Stimulated activated CD8-positive, alpha-beta memory T cell treated with anti-CD3 and anti-CD28 coated beads, Interleukin-2, amount 100 ng/mL, for 1 hour (primary cell): ENCODE results near the gene SUN1.
"Not testable (repeated sequence)": the region's sequence is repeated elsewhere in the genome, so short reads cannot be mapped to it uniquely, and the experiment has no call there.

ENCODE experiments used
- DNase-seq, 2 donors: peaks; one replicate each; pipeline ENCODE4 v3.0.0-alpha.2; 2020; ENCODE audit warnings: low read depth in 2 of 2

The SUN1 gene

GRCh38 chr7:833601-834258 lies 1.5 kb downstream of the SUN1 start:
- no peak for DNase-seq

GRCh38 chr7:834277-834676 lies 2.0 kb downstream of the SUN1 start:
- DNase-seq, result no peak

GRCh38 chr7:835021-835420 lies 2.7 kb downstream of the SUN1 start:
- no peak for DNase-seq

- no peak for DNase-seq
Observed at GRCh38 chr7:835485-836401, 3.5 kb downstream of the SUN1 start.

GRCh38 chr7:836429-836828 lies 4.2 kb downstream of the SUN1 start:
- DNase-seq, result no peak

GRCh38 chr7:837001-837400 lies 4.7 kb downstream of the SUN1 start:
- no peak for DNase-seq

- no peak for DNase-seq
Observed at GRCh38 chr7:840001-840600, 7.8 kb downstream of the SUN1 start.

GRCh38 chr7:841943-842342 lies 9.7 kb downstream of the SUN1 start:
- no peak for DNase-seq

- no peak for DNase-seq
Observed at GRCh38 chr7:842431-843031, 10.3 kb downstream of the SUN1 start.

GRCh38 chr7:843230-843629 lies 11.0 kb downstream of the SUN1 start:
- DNase-seq, result no peak

- no peak for DNase-seq
Observed at GRCh38 chr7:844043-844442, 11.8 kb downstream of the SUN1 start.

GRCh38 chr7:844514-844913 lies 12.2 kb downstream of the SUN1 start:
- no peak for DNase-seq

GRCh38 chr7:845091-845490 lies 12.8 kb downstream of the SUN1 start:
- DNase-seq, result no peak

- DNase-seq, result no peak
Observed at GRCh38 chr7:845731-846130, 13.5 kb downstream of the SUN1 start.

- DNase-seq, result not testable (repeated sequence)
Observed at GRCh38 chr7:846958-847650, 14.8 kb downstream of the SUN1 start.

- DNase-seq, result not testable (repeated sequence)
Observed at GRCh38 chr7:847728-848127, 15.5 kb downstream of the SUN1 start.

- no peak for DNase-seq
Observed at GRCh38 chr7:849145-849544, 16.9 kb downstream of the SUN1 start.

GRCh38 chr7:849781-850180 lies 17.5 kb downstream of the SUN1 start:
- no peak for DNase-seq

- no peak for DNase-seq
Observed at GRCh38 chr7:851204-851603, 18.9 kb downstream of the SUN1 start.

GRCh38 chr7:853366-854117 lies 21.3 kb downstream of the SUN1 start:
- no peak for DNase-seq
